H9 (cell line): Measurements from ENCODE around the gene PMEPA1. TPM values are rescaled to one million over a fixed set of nuclear protein-coding genes. Genes with fewer than 3 reads are reported as not detected.

Experiments
- DNase-seq: peaks from one replicate; pipeline ENCODE4 v3.0.0-alpha.2; 2017
- H2AFZ ChIP-seq: one replicate; pipeline ENCODE4 v1.6.1; 2013; ENCODE audit warnings: mild to moderate bottlenecking, low read length, control low read depth, moderate library complexity
- H2AK5ac ChIP-seq: 2 replicates; pipeline ENCODE4 v1.6.1; 2013; ENCODE audit warnings: low read length, control low read depth, mixed read lengths; ENCODE audit not compliant: insufficient read length
- H2BK120ac ChIP-seq: one replicate; pipeline ENCODE4 v1.6.1; 2013; ENCODE audit warnings: low read depth, mild to moderate bottlenecking, low read length, control low read depth, inconsistent platforms; ENCODE audit not compliant: poor library complexity, severe bottlenecking
- H2BK12ac ChIP-seq: 2 replicates; pipeline ENCODE4 v1.6.1; 2013; ENCODE audit warnings: low read length, control low read depth, mixed read lengths, low read depth; ENCODE audit not compliant: insufficient read length
- H2BK15ac ChIP-seq: 2 replicates; pipeline ENCODE4 v1.6.1; 2013; ENCODE audit warnings: low read depth, low read length, control low read depth
- H2BK20ac ChIP-seq: one replicate; pipeline ENCODE4 v1.6.1; 2013; ENCODE audit warnings: low read depth, mild to moderate bottlenecking, low read length, control low read depth, inconsistent platforms; ENCODE audit not compliant: poor library complexity, severe bottlenecking
- H2BK5ac ChIP-seq: 2 replicates; pipeline ENCODE4 v1.6.1; 2013; ENCODE audit warnings: low read length, control low read depth, mixed read lengths; ENCODE audit not compliant: insufficient read length
- H3K14ac ChIP-seq: 2 replicates; pipeline ENCODE4 v1.6.1; 2013; ENCODE audit warnings: low read length, control low read depth; ENCODE audit not compliant: insufficient read depth
- H3K18ac ChIP-seq: 2 replicates; pipeline ENCODE4 v1.6.1; 2013; ENCODE audit warnings: low read depth, mild to moderate bottlenecking, mixed read lengths, low read length, control low read depth; ENCODE audit not compliant: insufficient read length
- H3K23ac ChIP-seq: 2 replicates; pipeline ENCODE4 v1.6.1; 2013; ENCODE audit warnings: low read length, control low read depth, mixed read lengths, low read depth; ENCODE audit not compliant: insufficient read length
- H3K23me2 ChIP-seq: 2 replicates; pipeline ENCODE4 v1.6.1; 2013; ENCODE audit warnings: low read depth, mild to moderate bottlenecking, mixed read lengths, low read length, control low read depth; ENCODE audit not compliant: insufficient read length, poor library complexity, severe bottlenecking
- H3K27ac ChIP-seq: 2 replicates; pipeline ENCODE4 v1.5.1; 2013; ENCODE audit warnings: low read length, control low read depth, mixed read lengths, low read depth; ENCODE audit not compliant: insufficient read length
- H3K27me3 ChIP-seq: 2 replicates; pipeline ENCODE4 v1.6.1; 2013; ENCODE audit warnings: low read length, control low read depth, inconsistent platforms; ENCODE audit not compliant: insufficient read depth
- H3K4ac ChIP-seq: 2 replicates; pipeline ENCODE4 v1.6.1; 2013; ENCODE audit warnings: low read depth, mild to moderate bottlenecking, control low read depth, inconsistent platforms, low read length, moderate library complexity
- H3K4me1 ChIP-seq: 2 replicates; pipeline ENCODE4 v1.6.1; 2013; ENCODE audit warnings: low read length, control low read depth, inconsistent platforms; ENCODE audit not compliant: insufficient read depth
- H3K4me2 ChIP-seq: 2 replicates; pipeline ENCODE4 v1.6.1; 2013; ENCODE audit warnings: low read length, control low read depth, mixed read lengths; ENCODE audit not compliant: insufficient read length, insufficient read depth
- H3K56ac ChIP-seq: 2 replicates; pipeline ENCODE4 v1.6.1; 2013; ENCODE audit warnings: low read depth, mild to moderate bottlenecking, mixed read lengths, low read length, control low read depth; ENCODE audit not compliant: insufficient read length
- H3K79me1 ChIP-seq: 2 replicates; pipeline ENCODE4 v1.6.1; 2013; ENCODE audit warnings: low read depth, mild to moderate bottlenecking, moderate library complexity, low read length, control low read depth, inconsistent platforms; ENCODE audit not compliant: insufficient read depth, poor library complexity, severe bottlenecking
- H3K79me2 ChIP-seq: 2 replicates; pipeline ENCODE4 v1.6.1; 2013; ENCODE audit warnings: low read length, control low read depth, inconsistent platforms; ENCODE audit not compliant: insufficient read depth
- H3K9ac ChIP-seq: 2 replicates; pipeline ENCODE4 v1.6.1; 2013; ENCODE audit warnings: low read length, control low read depth, mixed read lengths; ENCODE audit not compliant: insufficient read length; ENCODE audit errors: extremely low read depth
- H3K9me3 ChIP-seq: one replicate; pipeline ENCODE4 v1.6.1; 2013; ENCODE audit warnings: low read depth, low read length, inconsistent platforms; ENCODE audit not compliant: control insufficient read depth
- H3T11ph ChIP-seq: one replicate; pipeline ENCODE4 v1.6.1; 2013; ENCODE audit warnings: mild to moderate bottlenecking, low read length, control low read depth, inconsistent platforms
- H4K20me1 ChIP-seq: one replicate; pipeline ENCODE4 v1.6.1; 2013; ENCODE audit not compliant: control insufficient read depth, insufficient read length, insufficient read depth
- H4K5ac ChIP-seq: 2 replicates; pipeline ENCODE4 v1.6.1; 2013; ENCODE audit warnings: low read depth, mild to moderate bottlenecking, mixed read lengths, low read length, control low read depth; ENCODE audit not compliant: insufficient read length
- H4K8ac ChIP-seq: replicated peaks from 2 replicates; pipeline ENCODE4 v1.6.1; 2013; ENCODE audit warnings: low read length, control low read depth, mixed read lengths, low read depth; ENCODE audit not compliant: insufficient read length
- H4K91ac ChIP-seq: 2 replicates; pipeline ENCODE4 v1.6.1; 2013; ENCODE audit warnings: low read depth, mild to moderate bottlenecking, moderate library complexity, mixed read lengths, low read length, control low read depth; ENCODE audit not compliant: insufficient read length
- H3K27ac Mint-ChIP-seq, 3 experiments: 2 replicates in 2 of 3; 3 replicates in 1 of 3; pipeline ENCODE4 v1.8.0; 2020 to 2021; ENCODE audit warnings: mixed read lengths in 3 of 3, mild to moderate bottlenecking in 1 of 3, moderate library complexity in 1 of 3
- H3K27me3 Mint-ChIP-seq: 2 replicates; pipeline ENCODE4 v1.8.0; 2021; ENCODE audit warnings: low read depth, mild to moderate bottlenecking, moderate library complexity, mixed read lengths
- H3K36me3 Mint-ChIP-seq, 3 experiments: 2 replicates in 2 of 3; 3 replicates in 1 of 3; pipeline ENCODE4 v1.8.0; 2020 to 2021; ENCODE audit warnings: low read depth in 3 of 3, mixed read lengths in 3 of 3; ENCODE audit not compliant: insufficient read depth in 1 of 3
- H3K4me1 Mint-ChIP-seq, 2 experiments: 2 replicates each; pipeline ENCODE4 v1.8.0; 2020; ENCODE audit warnings: mixed read lengths in 2 of 2
- H3K4me3 Mint-ChIP-seq, 2 experiments: 2 replicates in 1 of 2; 3 replicates in 1 of 2; pipeline ENCODE4 v1.8.0; 2020 to 2021; ENCODE audit warnings: mild to moderate bottlenecking in 2 of 2, mixed read lengths in 2 of 2, moderate library complexity in 1 of 2
- H3K9me3 Mint-ChIP-seq, 2 experiments: 2 replicates in 1 of 2; 3 replicates in 1 of 2; pipeline ENCODE4 v1.8.0; 2020; ENCODE audit warnings: mild to moderate bottlenecking in 2 of 2, mixed read lengths in 2 of 2, moderate library complexity in 1 of 2
- WGBS: extraction: QIAGEN DNeasy Blood & Tissue Kit; methylation state at CpG from one replicate; pipeline ENCODE4 v1.1.7; 2013; ENCODE audit warnings: missing lambda C conversion rate, low lambda C conversion rate, mixed read lengths; ENCODE audit not compliant: insufficient read length; ENCODE audit errors: extremely low coverage; 5-methylcytosine and 5-hydroxymethylcytosine counted together
- total RNA-seq: library from RNA; stranded (reverse); gene quantifications from 2 replicates; pipeline ENCODE4 v1.2.1, GENCODE V29; 2021
- TF ChIP-seq, protein P1 (sequence below): fragments of 200-600 bp; sonication (generic); conservative IDR thresholded peaks from 3 replicates; pipeline ENCODE4 v1.8.0; 2021; ENCODE audit warnings: antibody characterized with exemption, mild to moderate bottlenecking

Gene PMEPA1
- total RNA-seq, 1 experiment from 2014 or later, result 34.6 TPM

- TF ChIP-seq, protein P1, sequence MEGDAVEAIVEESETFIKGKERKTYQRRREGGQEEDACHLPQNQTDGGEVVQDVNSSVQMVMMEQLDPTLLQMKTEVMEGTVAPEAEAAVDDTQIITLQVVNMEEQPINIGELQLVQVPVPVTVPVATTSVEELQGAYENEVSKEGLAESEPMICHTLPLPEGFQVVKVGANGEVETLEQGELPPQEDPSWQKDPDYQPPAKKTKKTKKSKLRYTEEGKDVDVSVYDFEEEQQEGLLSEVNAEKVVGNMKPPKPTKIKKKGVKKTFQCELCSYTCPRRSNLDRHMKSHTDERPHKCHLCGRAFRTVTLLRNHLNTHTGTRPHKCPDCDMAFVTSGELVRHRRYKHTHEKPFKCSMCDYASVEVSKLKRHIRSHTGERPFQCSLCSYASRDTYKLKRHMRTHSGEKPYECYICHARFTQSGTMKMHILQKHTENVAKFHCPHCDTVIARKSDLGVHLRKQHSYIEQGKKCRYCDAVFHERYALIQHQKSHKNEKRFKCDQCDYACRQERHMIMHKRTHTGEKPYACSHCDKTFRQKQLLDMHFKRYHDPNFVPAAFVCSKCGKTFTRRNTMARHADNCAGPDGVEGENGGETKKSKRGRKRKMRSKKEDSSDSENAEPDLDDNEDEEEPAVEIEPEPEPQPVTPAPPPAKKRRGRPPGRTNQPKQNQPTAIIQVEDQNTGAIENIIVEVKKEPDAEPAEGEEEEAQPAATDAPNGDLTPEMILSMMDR, result no peak
These were observed 90.6 kb downstream of the PMEPA1 start for GRCh38 chr20:57619051-57619831.

More at GRCh38 chr20:57619051-57619831, 90.6 kb downstream of the PMEPA1 start:
- H3K4me3 Mint-ChIP-seq, result no peak overlapping the region
- H3K4me1 Mint-ChIP-seq, result peaks cover 0 to 3% of the 10 kb centered on the region in 2 experiments; a peak in 1 of 4 replicates
- Histone ChIP-seq H2AFZ (no peak overlapping the region), H3K9ac (no peak overlapping the region), H3K79me2 (no peaks in the 10 kb centered on the region), H2BK20ac (no peak overlapping the region), H2BK120ac (no peak overlapping the region), H2AK5ac (no peak overlapping the region), H3K27ac (no peak overlapping the region), H3K27me3 (no peaks in the 10 kb centered on the region), H4K91ac (no peak overlapping the region), H2BK15ac (no peak overlapping the region), H3K56ac (no peak overlapping the region), H3K9me3 (no peaks in the 10 kb centered on the region), H3K18ac (no peak overlapping the region), H3K4me1 (no peaks in the 10 kb centered on the region), H4K20me1 (peaks cover 3% of the 10 kb centered on the region), H3K14ac (no peak overlapping the region), H3T11ph (no peak overlapping the region), H2BK5ac (no peak overlapping the region), H2BK12ac (no peak overlapping the region), H3K4ac (no peak overlapping the region), H3K23me2 (no peaks in the 10 kb centered on the region), H4K5ac (no peak overlapping the region), H3K4me2 (no peak overlapping the region), H4K8ac (no peak overlapping the region), H3K23ac (no peak overlapping the region), H3K79me1 (no peaks in the 10 kb centered on the region)
- H3K27me3 Mint-ChIP-seq, result peaks cover 11% of the 10 kb centered on the region
- peaks cover 0 to 4% of the 10 kb centered on the region in 2 experiments; a peak in 2 of 5 replicates for H3K9me3 Mint-ChIP-seq
- no peak overlapping the region for H3K27ac Mint-ChIP-seq
- no peaks in the 10 kb centered on the region for H3K36me3 Mint-ChIP-seq
- WGBS, result no CpG with 5 or more reads among the region's 19 CpGs
- no peak for DNase-seq
